NCI-H2196 treated with DMSO at 0.1 percent for 48 hours (cell line): ENCODE data around the gene FAM135A.
"Not testable (repeated sequence)": the region's sequence is repeated elsewhere in the genome, so short reads cannot be mapped to it uniquely, and the experiment has no call there.

Experiments
- DNase-seq: peaks from one replicate; lab custom pipeline; 2025; ENCODE audit not compliant: unreplicated experiment; lab: John Stamatoyannopoulos, UW

FAM135A gene

GRCh38 chr6:70456735-70457134 lies 43.4 kb downstream of the FAM135A start:
- no peak for DNase-seq

DNA sequence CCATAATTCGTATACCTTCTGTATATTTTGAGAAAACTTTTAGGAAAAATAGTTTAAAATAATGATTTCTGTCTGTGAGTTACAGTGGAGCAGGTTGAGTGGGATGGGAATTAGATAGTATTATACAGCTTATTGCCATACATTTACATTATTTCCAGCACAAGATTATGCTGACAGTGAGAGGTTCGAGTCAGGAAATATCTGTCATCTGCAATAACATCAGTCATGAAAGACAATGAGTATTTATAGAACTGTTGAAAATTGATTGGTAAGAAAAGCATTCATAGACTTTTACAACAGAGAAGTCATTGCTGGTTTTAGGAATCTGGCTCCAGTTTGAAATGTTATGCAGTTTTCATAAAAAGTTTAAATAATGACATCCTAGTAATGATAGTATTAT lies 45.9 kb downstream of the FAM135A start:
- DNase-seq: no peak

DNA sequence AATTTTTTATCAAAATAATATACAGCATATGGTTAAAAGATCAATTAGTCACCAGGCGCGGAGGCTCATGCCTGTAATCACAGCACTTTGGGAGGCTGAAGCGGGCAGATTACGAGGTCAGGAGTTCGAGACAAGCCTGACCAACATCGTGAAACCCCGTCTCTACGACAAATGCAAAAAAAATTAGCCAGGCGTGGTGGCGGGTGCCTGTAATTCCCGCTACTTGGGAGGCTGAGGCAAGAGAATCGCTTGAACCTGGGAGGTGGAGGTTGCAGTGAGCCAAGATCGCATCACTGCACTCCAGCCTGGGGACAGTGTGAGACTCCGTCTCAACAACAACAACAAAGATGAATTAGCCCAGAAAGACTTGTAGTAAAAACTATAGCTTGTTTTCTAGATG lies 46.4 kb downstream of the FAM135A start:
- DNase-seq: not testable (repeated sequence)

GRCh38 chr6:70470016-70470415 lies 56.7 kb downstream of the FAM135A start:
- DNase-seq: no peak

DNA sequence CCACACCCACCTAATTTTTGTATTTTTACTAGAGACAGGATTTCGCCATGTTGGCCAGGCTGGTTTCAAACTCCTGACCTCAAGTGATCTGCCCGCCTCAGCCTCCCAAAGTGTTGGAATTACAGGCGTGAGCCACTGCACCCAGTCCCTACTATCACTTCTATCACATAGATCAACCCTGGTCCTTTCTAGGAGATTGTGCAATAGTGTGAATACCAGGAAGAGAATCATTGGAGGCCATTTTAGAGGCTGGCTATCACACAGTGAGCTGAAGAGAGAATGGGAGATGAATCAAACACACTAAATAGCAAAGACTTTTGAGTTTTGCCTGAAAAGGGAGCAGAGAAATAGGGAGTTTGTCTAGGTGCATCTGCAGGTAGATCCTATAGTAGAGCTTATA lies 57.2 kb downstream of the FAM135A start:
- DNase-seq: not testable (repeated sequence)

GRCh38 chr6:70474751-70475150 lies 61.4 kb downstream of the FAM135A start:
- no peak for DNase-seq

DNA sequence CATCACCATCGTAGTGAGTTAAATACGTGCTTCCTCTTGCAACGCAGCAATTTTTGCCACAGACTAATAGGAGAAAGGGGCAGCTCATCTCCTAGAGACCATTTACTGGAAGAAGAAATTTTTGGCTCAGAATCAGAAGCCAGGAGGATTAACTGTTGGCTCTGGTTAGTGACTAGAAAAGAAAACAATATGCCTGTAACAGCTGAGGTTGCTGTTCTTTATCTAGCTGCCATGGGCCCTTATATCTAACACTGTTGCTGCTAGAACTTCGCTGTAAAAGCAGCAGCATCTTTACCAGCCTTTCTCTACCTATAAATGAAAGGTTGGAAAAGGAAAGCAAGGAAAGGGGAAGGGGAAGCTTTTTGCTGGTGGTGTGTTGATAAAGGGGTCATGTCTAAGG lies 65.9 kb downstream of the FAM135A start:
- DNase-seq: peak; percentile 52

GRCh38 chr6:70486638-70487037 lies 73.3 kb downstream of the FAM135A start:
- not testable (repeated sequence) for DNase-seq

- no peak for DNase-seq
Measured at GRCh38 chr6:70489364-70489763, 76.1 kb downstream of the FAM135A start.

DNA sequence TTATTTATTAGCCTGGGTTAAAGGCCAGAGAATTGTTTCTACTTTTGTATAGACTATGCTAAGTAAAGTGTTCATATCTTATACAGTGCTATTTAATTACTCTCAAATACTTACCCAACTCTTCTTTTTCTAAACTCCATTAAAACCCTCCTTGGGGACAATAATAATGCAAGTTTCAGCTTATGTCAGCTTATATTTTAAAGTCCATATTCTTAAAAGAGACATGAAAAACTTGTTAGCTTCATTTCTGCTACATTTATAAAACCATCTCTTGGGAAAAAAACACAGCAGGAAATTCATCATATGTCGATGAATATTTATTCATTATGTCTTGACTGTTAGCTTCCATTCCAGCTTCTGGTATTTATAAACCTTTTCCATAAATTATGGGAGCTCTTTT lies 81.5 kb downstream of the FAM135A start:
- DNase-seq: no peak

- DNase-seq: not testable (repeated sequence)
Measured at GRCh38 chr6:70495790-70496189, 82.5 kb downstream of the FAM135A start.

GRCh38 chr6:70502484-70502883 lies 89.2 kb downstream of the FAM135A start:
- DNase-seq: no peak

DNA sequence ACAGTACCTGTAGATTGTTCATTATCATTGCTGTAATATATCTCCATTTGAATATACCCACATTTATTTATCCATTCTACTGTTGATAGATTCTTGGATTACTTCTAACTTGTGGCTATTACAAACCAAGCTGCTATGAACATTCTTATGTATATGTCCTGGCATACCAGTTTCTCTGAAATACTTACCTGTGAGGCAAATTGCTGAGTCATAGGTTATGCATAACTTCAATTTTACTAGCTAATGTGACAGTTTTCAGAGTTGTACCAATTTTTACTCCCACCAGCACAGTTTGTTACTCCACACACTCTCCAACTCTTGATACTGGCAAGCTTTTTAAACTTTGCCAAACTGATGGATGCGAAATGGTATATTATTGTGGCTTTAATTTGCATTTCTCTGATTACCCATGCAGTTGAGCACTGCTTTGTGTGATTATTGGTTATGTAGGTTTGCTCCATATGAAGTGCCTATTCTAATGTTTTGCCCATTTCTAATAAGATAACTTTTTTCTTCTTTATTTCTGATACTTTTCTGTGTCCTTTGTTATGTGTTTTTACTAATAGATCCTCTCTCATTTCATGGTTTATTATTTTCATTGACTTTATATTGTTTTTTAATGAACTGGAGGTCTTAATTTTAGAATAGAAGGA lies 90.6 kb downstream of the FAM135A start:
- no peak for DNase-seq

DNA sequence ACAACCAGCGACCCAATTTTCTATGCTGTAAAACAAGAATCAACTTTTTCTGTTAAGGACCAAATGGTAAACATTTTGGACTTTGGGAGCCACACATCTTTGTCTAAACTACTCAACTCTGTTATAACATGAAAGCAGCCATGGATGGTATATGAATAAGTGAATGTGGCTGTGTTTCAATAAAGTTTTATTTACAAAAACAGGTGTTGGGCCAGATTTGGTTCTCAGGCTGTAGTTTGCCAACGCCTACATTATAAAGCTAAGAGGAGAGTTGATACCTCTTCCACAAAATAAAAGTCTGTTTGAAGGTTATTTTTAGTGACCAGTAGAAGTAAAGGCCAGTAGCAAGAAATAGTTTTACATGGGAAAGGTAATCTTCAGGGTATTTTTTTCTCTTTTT lies 93.0 kb downstream of the FAM135A start:
- no peak for DNase-seq

DNA sequence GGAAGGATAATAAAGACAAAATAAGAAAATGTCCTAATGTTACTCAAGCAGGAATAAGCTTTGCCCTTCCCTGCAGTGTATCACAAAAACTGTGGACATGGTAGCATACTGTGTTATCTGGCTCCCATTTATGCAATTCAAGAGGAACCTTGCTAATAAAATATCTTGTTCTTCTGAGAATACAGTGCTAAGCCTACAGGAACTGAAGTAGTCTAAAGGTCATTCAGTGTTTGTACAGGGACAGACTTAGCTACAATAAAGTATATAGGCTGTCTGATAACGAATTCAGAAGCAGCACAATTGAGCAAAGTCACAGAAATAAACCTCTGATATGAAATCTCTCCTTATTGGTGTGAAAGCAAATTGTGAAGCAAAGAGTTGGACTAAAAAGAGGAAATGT lies 93.9 kb downstream of the FAM135A start:
- DNase-seq: no peak

DNA sequence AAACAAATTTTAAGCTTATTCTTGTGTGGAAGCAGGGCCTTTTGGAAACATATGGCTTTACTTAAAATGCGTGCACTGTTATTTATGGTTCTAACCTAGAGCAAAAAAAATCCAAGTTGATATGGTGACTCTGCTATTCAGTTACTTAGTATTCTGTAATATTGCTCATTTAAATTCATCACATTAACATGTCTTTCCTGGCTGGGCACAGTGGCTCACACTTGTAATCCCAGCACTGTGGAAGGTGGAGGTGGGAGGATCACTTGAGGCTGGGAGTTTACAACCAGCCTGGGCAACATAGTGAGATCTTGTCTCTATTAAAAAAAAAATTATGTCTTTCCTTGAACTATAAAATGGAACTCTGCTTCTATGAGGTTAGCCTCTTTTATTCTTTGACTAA lies 95.6 kb downstream of the FAM135A start:
- no peak for DNase-seq

DNA sequence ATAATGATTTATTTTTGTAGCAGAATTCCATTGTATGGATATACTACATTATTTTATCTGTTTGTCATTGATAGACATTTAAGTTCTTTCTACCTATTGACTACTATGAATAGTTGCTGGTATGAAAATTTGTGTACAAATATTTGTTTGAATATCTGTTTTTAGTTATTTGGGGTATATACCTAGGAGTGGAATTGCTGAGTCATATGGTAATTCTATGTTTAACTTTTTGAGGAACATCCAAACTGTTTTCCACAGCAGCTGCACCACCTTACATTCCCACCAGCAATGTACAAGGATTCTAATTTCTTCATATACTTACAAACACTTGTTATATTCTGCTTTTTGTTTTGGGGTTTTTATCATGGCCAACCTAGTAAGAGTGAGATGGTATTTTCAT lies 97.3 kb downstream of the FAM135A start:
- DNase-seq: no peak

GRCh38 chr6:70518723-70519122 lies 105.4 kb downstream of the FAM135A start:
- DNase-seq: no peak

- no peak for DNase-seq
Measured at GRCh38 chr6:70520575-70520974, 107.3 kb downstream of the FAM135A start.

DNA sequence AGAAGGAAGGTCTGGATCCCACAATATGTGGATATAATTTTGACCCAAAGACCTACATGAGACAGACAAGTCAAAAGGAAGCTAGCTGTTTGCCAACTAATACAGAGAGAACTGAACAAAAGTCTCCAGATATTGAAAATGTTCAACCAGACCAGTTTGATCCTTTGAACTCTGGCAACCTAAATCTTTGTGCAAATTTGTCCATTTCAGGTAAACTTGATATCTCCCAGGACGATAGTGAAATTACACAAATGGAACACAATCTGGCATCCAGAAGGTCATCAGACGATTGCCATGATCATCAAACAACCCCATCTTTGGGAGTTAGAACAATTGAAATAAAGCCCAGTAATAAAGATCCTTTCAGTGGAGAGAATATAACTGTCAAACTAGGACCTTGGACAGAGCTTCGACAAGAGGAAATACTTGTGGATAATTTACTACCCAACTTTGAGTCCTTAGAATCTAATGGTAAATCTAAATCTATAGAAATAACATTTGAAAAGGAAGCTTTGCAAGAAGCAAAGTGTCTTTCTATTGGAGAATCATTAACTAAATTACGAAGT lies 111.5 kb downstream of the FAM135A start:
- no peak for DNase-seq

GRCh38 chr6:70527071-70527737 lies 113.9 kb downstream of the FAM135A start:
- DNase-seq: no peak

- no peak for DNase-seq
Measured at GRCh38 chr6:70530023-70530422, 116.7 kb downstream of the FAM135A start.

- DNase-seq: no peak
Measured at GRCh38 chr6:70531133-70531532, 117.8 kb downstream of the FAM135A start.
